Activated CD8-positive, alpha-beta memory T cell treated with anti-CD3 and anti-CD28 coated beads, Interleukin-2, amount 50 U/mL, for 4 hours (primary cell): ENCODE measurements around the gene ADAMTS17.

ENCODE experiments used
- DNase-seq: peaks from one replicate; pipeline ENCODE4 v3.0.0-alpha.2; 2020

Gene ADAMTS17

GRCh38 chr15:100167884-100168375 lies 173.8 kb downstream of the ADAMTS17 start:
- no peak for DNase-seq

- DNase-seq, result no peak
These were observed 175.5 kb downstream of the ADAMTS17 start for GRCh38 chr15:100166313-100166712.

GRCh38 chr15:100163961-100164360 lies 177.8 kb downstream of the ADAMTS17 start:
- DNase-seq, result no peak

- DNase-seq, result no peak
These were observed 180.8 kb downstream of the ADAMTS17 start for GRCh38 chr15:100160953-100161352.

GRCh38 chr15:100159436-100159835 lies 182.3 kb downstream of the ADAMTS17 start:
- DNase-seq, result no peak

- DNase-seq, result no peak
These were observed 183.4 kb downstream of the ADAMTS17 start for GRCh38 chr15:100158356-100158755.

- DNase-seq, result no peak
These were observed 185.6 kb downstream of the ADAMTS17 start for GRCh38 chr15:100156201-100156600.

GRCh38 chr15:100154338-100154737 lies 187.4 kb downstream of the ADAMTS17 start:
- DNase-seq, result no peak

GRCh38 chr15:100152463-100152862 lies 189.3 kb downstream of the ADAMTS17 start:
- no peak for DNase-seq

GRCh38 chr15:100150906-100151305 lies 190.9 kb downstream of the ADAMTS17 start:
- DNase-seq, result no peak

GRCh38 chr15:100147828-100148227 lies 193.9 kb downstream of the ADAMTS17 start:
- no peak for DNase-seq

GRCh38 chr15:100143378-100143777 lies 198.4 kb downstream of the ADAMTS17 start:
- DNase-seq, result no peak

- DNase-seq, result no peak
These were observed 200.3 kb downstream of the ADAMTS17 start for GRCh38 chr15:100141311-100142001.

GRCh38 chr15:100140527-100141308 lies 201.1 kb downstream of the ADAMTS17 start:
- no peak for DNase-seq

- no peak for DNase-seq
These were observed 207.2 kb downstream of the ADAMTS17 start for GRCh38 chr15:100134586-100134985.

GRCh38 chr15:100134089-100134583 lies 207.6 kb downstream of the ADAMTS17 start:
- DNase-seq, result no peak

- no peak for DNase-seq
These were observed 208.8 kb downstream of the ADAMTS17 start for GRCh38 chr15:100133001-100133400.

- no peak for DNase-seq
These were observed 209.5 kb downstream of the ADAMTS17 start for GRCh38 chr15:100132309-100132708.

- no peak for DNase-seq
These were observed 210.2 kb downstream of the ADAMTS17 start for GRCh38 chr15:100131321-100132224.

- DNase-seq, result no peak
These were observed 212.1 kb downstream of the ADAMTS17 start for GRCh38 chr15:100129677-100130076.

- no peak for DNase-seq
These were observed 216.2 kb downstream of the ADAMTS17 start for GRCh38 chr15:100125401-100126191.

GRCh38 chr15:100124936-100125335 lies 216.8 kb downstream of the ADAMTS17 start:
- DNase-seq, result no peak
